Fibroblast of the aortic adventitia (primary cell): ENCODE measurements around the gene LRRC36. TPM values are rescaled to one million over a fixed set of nuclear protein-coding genes. Genes with fewer than 3 reads are reported as not detected.
A peak's percentile ranks its signal among the peaks of the same experiment; 100 is the strongest.

Source experiments
- DNase-seq: peaks from one replicate; pipeline ENCODE4 v3.0.0-alpha.2; 2010; ENCODE audit warnings: low read depth
- H3K4me3 ChIP-seq: 2 replicates; pipeline ENCODE4 v1.5.1; 2011; ENCODE audit warnings: low read depth, mild to moderate bottlenecking, control low read depth, low read length, moderate library complexity
- CTCF ChIP-seq: IDR thresholded peaks from 2 replicates; pipeline ENCODE4 v1.5.1; 2011; ENCODE audit warnings: mild to moderate bottlenecking, low read length, control low read depth, inconsistent platforms; ENCODE audit not compliant: insufficient read depth
- total RNA-seq: library from RNA; depleted of rRNA; stranded (reverse); fragments of >200 nt; gene quantifications from 2 replicates; pipeline ENCODE4 v1.2.3, GENCODE V29; 2012; ENCODE audit warnings: low replicate concordance

The LRRC36 gene
- total RNA-seq, 1 donor, result not detected

- H3K4me3 ChIP-seq, result no peak overlapping the region
- no peak for TF ChIP-seq CTCF
- DNase-seq, result peak; percentile 90
Measured at GRCh38 chr16:67296420-67296819, 30.2 kb upstream of the LRRC36 start.

DNA sequence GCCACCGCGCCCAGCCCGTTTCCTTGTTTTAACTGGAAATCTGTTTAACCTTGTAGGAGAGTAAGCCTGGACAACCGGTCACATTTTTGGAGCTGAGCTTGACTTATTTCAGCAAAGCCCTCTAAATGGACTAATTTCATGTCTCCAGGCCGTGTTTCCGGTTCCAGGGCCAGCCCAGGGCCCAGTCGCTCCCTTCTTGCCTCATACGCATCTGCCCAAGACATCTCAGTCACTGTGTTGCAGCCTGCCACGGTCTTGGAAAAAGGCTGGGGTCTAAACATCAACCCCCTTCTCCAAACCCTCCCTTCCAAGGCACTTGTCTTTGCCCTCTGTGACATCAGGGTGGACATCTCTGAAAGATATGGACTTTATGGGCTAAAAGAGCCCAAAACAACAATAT lies 28.3 kb upstream of the LRRC36 start:
- H3K4me3 ChIP-seq, result no peak overlapping the region
- no peak for TF ChIP-seq CTCF
- no peak for DNase-seq

- DNase-seq, result no peak
- no peak overlapping the region for H3K4me3 ChIP-seq
- TF ChIP-seq CTCF, result no peak
Measured at GRCh38 chr16:67299269-67299668, 27.3 kb upstream of the LRRC36 start.

DNA sequence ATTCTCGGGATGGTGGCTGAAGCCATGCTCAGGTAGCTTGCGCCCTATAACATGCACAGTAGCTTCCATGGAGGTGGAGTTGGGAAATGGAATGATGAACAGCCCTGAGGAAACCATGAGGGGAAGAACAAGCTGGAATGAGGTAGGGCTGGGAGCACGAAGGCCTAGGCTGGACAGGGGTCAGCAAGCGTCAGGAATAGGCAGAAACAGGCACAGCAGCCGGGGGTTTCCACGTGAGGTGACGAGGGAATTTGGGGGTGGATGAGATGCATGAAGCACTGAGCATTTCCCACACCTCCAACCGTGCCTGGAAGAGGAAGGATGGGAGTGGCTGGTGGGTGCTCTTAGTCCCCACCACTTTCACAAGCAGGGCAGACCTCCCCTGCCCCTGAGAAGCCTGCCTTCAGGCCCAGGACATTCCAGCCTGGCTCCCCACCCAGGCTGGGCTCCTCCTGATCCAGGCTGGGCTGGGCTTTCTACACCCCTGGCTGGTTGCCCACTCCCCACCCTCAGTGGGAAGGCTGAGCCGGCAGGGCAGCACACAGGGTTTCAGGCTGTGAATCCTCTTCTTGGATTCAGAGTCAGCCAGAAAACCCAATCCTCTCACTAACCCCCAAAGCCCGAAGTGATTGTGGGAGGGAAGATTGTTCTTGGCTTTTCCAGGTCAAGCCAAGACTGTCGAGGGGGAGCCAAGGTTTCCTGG lies 25.4 kb upstream of the LRRC36 start:
- no peak for TF ChIP-seq CTCF
- peak; percentile 71 for DNase-seq

DNA sequence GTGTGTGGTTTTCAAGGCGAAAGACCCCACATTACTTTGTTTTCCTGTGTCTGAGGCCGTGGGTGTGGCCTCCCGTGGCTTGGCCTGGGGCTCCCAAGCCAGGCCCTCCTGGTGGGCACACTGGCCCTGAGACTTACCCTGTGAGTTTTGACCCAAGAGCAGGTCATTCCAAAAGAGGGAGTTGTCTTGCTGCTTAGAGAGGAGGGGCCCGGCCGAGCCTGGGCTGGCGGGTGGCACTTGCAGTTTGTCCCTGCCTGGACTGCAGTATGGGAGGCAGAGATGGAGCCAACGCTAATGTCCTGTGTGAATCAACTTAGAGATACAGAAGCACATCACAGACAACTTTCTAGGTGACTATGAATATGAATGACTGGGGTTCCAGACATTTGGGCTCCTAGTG lies 24.5 kb upstream of the LRRC36 start:
- H3K4me3 ChIP-seq, result no peak overlapping the region
- TF ChIP-seq CTCF, result no peak
- DNase-seq, result no peak

More for the DNA sequence above, 25.4 kb upstream of the LRRC36 start:
- no peak overlapping the region for H3K4me3 ChIP-seq

GRCh38 chr16:67302970-67303369 lies 23.6 kb upstream of the LRRC36 start:
- H3K4me3 ChIP-seq, result no peak overlapping the region
- no peak for TF ChIP-seq CTCF
- DNase-seq, result no peak

GRCh38 chr16:67304020-67304419 lies 22.6 kb upstream of the LRRC36 start:
- H3K4me3 ChIP-seq, result no peak overlapping the region
- DNase-seq, result peak; percentile 27
- no peak for TF ChIP-seq CTCF
